PC-3 (cell line): ENCODE results near the gene PRSS12. TPM values are rescaled to one million over a fixed set of nuclear protein-coding genes. Genes with fewer than 3 reads are reported as not detected.
A peak's percentile ranks its signal among the peaks of the same experiment; 100 is the strongest.

Experiments used
- ATAC-seq: fragments of 200-7000 bp; cut with Tn5 transposase; 2 replicates; pipeline ENCODE4 v1.9.1; 2020; ENCODE audit warnings: mild to moderate bottlenecking, moderate library complexity
- BruUV-seq: library from RNA; stranded (reverse); fragments of 400-500 nt; replicated peaks from 2 replicates; lab custom pipeline; 2021; lab: Mats Ljungman, UMichigan
- CTCF ChIA-PET: fragments of 300-600 bp; sonication (Branson Sonifier 250); formaldehyde crosslinking; loops from one replicate; lab custom pipeline; 2022; ENCODE audit warnings: antibody characterized with exemption; lab: Charles Lee
- POLR2A ChIA-PET: fragments of 300-600 bp; sonication (Branson Sonifier 250); formaldehyde crosslinking; loops from one replicate; lab custom pipeline; 2022; ENCODE audit warnings: antibody characterized with exemption; ENCODE audit not compliant: unreplicated experiment; lab: Charles Lee
- DNase-seq: peaks from one replicate; pipeline ENCODE4 v3.0.0-alpha.2; 2015
- H2AFZ ChIP-seq: fragments of 300-600 bp; sonication (generic); 2 replicates; pipeline ENCODE4 v1.6.0; 2016; ENCODE audit warnings: antibody characterized with exemption, low read length
- H3F3A ChIP-seq: fragments of 300-600 bp; sonication (generic); one replicate; pipeline ENCODE4 v1.6.0; 2017; ENCODE audit warnings: antibody characterized with exemption, low read length, control low read depth, mild to moderate bottlenecking; ENCODE audit not compliant: unreplicated experiment
- H3K27ac ChIP-seq: fragments of 300-600 bp; sonication (generic); 2 replicates; pipeline ENCODE4 v1.5.1; 2016; ENCODE audit warnings: mild to moderate bottlenecking, low read length
- H3K27me3 ChIP-seq: fragments of 300-600 bp; sonication (generic); 2 replicates; pipeline ENCODE4 v1.6.1; 2016; ENCODE audit warnings: low read length, mixed read lengths
- H3K36me3 ChIP-seq: fragments of 300-600 bp; sonication (generic); 2 replicates; pipeline ENCODE4 v1.6.1; 2016; ENCODE audit warnings: low read depth, mixed run types, low read length, mixed read lengths
- H3K4me1 ChIP-seq: fragments of 300-600 bp; sonication (generic); 2 replicates; pipeline ENCODE4 v1.5.1; 2016; ENCODE audit warnings: low read length; ENCODE audit not compliant: insufficient read depth
- H3K4me2 ChIP-seq: fragments of 300-600 bp; sonication (generic); 2 replicates; pipeline ENCODE4 v1.6.0; 2016; ENCODE audit warnings: low read length
- H3K4me3 ChIP-seq: fragments of 300-600 bp; sonication (generic); 2 replicates; pipeline ENCODE4 v1.5.1; 2016; ENCODE audit warnings: mild to moderate bottlenecking, low read length, mixed read lengths
- H3K79me2 ChIP-seq: fragments of 300-600 bp; sonication (generic); 2 replicates; pipeline ENCODE4 v1.6.1; 2017; ENCODE audit warnings: low read length, mixed read lengths
- H3K9ac ChIP-seq: fragments of 300-600 bp; sonication (generic); 2 replicates; pipeline ENCODE4 v1.6.0; 2016; ENCODE audit warnings: mild to moderate bottlenecking, low read length
- H3K9me2 ChIP-seq: fragments of 300-600 bp; sonication (generic); replicated peaks from 2 replicates; pipeline ENCODE4 v1.6.1; 2016; ENCODE audit warnings: mixed run types, low read length, mixed read lengths
- H3K9me3 ChIP-seq: fragments of 300-600 bp; sonication (generic); 2 replicates; pipeline ENCODE4 v1.6.1; 2016; ENCODE audit warnings: low read length, mixed read lengths
- H4K20me1 ChIP-seq: fragments of 300-600 bp; sonication (generic); 2 replicates; pipeline ENCODE4 v1.6.1; 2016; ENCODE audit warnings: low read length, mixed read lengths
- CTCF ChIP-seq: fragments of 300-600 bp; sonication (generic); conservative IDR thresholded peaks from 2 replicates; pipeline ENCODE4 v1.5.1; 2017; ENCODE audit warnings: antibody characterized with exemption, low read depth, mild to moderate bottlenecking, low read length
- EZH2 ChIP-seq: fragments of 300-600 bp; sonication (generic); IDR thresholded peaks from one replicate; pipeline ENCODE4 v1.6.1; 2017; ENCODE audit warnings: antibody characterized with exemption, mild to moderate bottlenecking, low read length; ENCODE audit not compliant: unreplicated experiment
- EZH2phosphoT487 ChIP-seq: fragments of 300-600 bp; sonication (generic); IDR thresholded peaks from 2 replicates; pipeline ENCODE4 v1.6.1; 2018; ENCODE audit warnings: mild to moderate bottlenecking, antibody characterized with exemption, low read length, borderline replicate concordance
- intact Hi-C: fragments of 100-400 bp; cut with micrococcal nuclease; formaldehyde crosslinking; loops from 2 replicates; pipeline ENCODE4 v1.9.0; 2023
- total RNA-seq: library from RNA; depleted of rRNA; stranded (reverse); fragments of >200 nt; gene quantifications from 2 replicates; pipeline ENCODE4 v1.2.3, GENCODE V29; 2014

PRSS12 gene
- total RNA-seq, 1 experiment from 2014 or later, result 1.5 TPM

- Histone ChIP-seq H3K4me3 (no peak overlapping the region), H3K4me2 (peak overlapping the region; percentile 24), H3K79me2 (no peaks in the 10 kb centered on the region), H3K4me1 (peaks cover 19% of the 10 kb centered on the region), H3K27ac (peak overlapping the region; percentile 75), H3F3A (no peaks in the 10 kb centered on the region), H4K20me1 (no peaks in the 10 kb centered on the region), H2AFZ (no peak overlapping the region), H3K9me3 (no peaks in the 10 kb centered on the region), H3K9ac (no peak overlapping the region; the same call in 1 of the 2 replicates), H3K36me3 (no peaks in the 10 kb centered on the region), H3K27me3 (no peaks in the 10 kb centered on the region), H3K9me2 (no peaks in the 10 kb centered on the region)
- intact Hi-C loops, result no loop called here
- CTCF ChIA-PET, result no interaction called here
- ATAC-seq (peak; percentile 90), DNase-seq (peak; percentile 55)
- TF ChIP-seq CTCF (no peak), EZH2 (no peak), EZH2phosphoT487 (no peak)
- POLR2A ChIA-PET, result no interaction called here
- no TSS peak for BruUV-seq
Observed at GRCh38 chr4:118338981-118339765, 13.6 kb downstream of the PRSS12 start.

- no peaks in the 10 kb centered on the region for H3K79me2 ChIP-seq
- ChIA-PET CTCF (no interaction called here), POLR2A (interaction anchor here (0.5 kb wide), 1 partner anchor 11 kb away, joined by 3 read pairs; no protein-coding TSS in a partner anchor)
- peaks cover 19% of the 10 kb centered on the region for H3K4me1 ChIP-seq
- no TSS peak for BruUV-seq
- no peaks in the 10 kb centered on the region for H3K9me3 ChIP-seq
- H3K9ac ChIP-seq, result no peak overlapping the region
- H3K36me3 ChIP-seq, result no peaks in the 10 kb centered on the region
- peak overlapping the region; percentile 75 for H3K27ac ChIP-seq
- no peaks in the 10 kb centered on the region for H3K9me2 ChIP-seq
- no peak for ATAC-seq
- peak overlapping the region; percentile 24; the same call in 1 of the 2 replicates for H3K4me2 ChIP-seq
- DNase-seq, result no peak
- TF ChIP-seq EZH2 (no peak), EZH2phosphoT487 (no peak), CTCF (no peak)
- intact Hi-C loops, result no loop called here
- H3F3A ChIP-seq, result no peaks in the 10 kb centered on the region
- H3K27me3 ChIP-seq, result no peaks in the 10 kb centered on the region
- H2AFZ ChIP-seq, result no peak overlapping the region
- H4K20me1 ChIP-seq, result no peaks in the 10 kb centered on the region
- no peak overlapping the region for H3K4me3 ChIP-seq
Observed at GRCh38 chr4:118338518-118338917, 14.3 kb downstream of the PRSS12 start.

- H3K4me3 ChIP-seq, result no peak overlapping the region
- H3K36me3 ChIP-seq, result no peaks in the 10 kb centered on the region
- intact Hi-C loops, result no loop called here
- ChIA-PET POLR2A (interaction anchor here (0.5 kb wide), 1 partner anchor 10 kb away, joined by 3 read pairs; no protein-coding TSS in a partner anchor), CTCF (no interaction called here)
- no peaks in the 10 kb centered on the region for H3K9me3 ChIP-seq
- H2AFZ ChIP-seq, result no peak overlapping the region
- H3K9ac ChIP-seq, result no peak overlapping the region
- peaks cover 19% of the 10 kb centered on the region for H3K4me1 ChIP-seq
- TF ChIP-seq EZH2phosphoT487 (no peak), CTCF (no peak), EZH2 (no peak)
- H3K27me3 ChIP-seq, result no peaks in the 10 kb centered on the region
- H3K27ac ChIP-seq, result no peak overlapping the region; the same call in 1 of the 2 replicates
- H3F3A ChIP-seq, result no peaks in the 10 kb centered on the region
- no peaks in the 10 kb centered on the region for H3K79me2 ChIP-seq
- no TSS peak for BruUV-seq
- H3K4me2 ChIP-seq, result no peak overlapping the region
- DNase-seq (peak; percentile 23), ATAC-seq (peak; percentile 67)
- no peaks in the 10 kb centered on the region for H4K20me1 ChIP-seq
- no peaks in the 10 kb centered on the region for H3K9me2 ChIP-seq
Observed at GRCh38 chr4:118337954-118338353, 14.8 kb downstream of the PRSS12 start.
